OCI-LY1 (cell line): ENCODE results near the gene WNT2.

Experiments used
- H2AFZ ChIP-seq: fragments of 200-600 bp; sonication (generic), shearing (Covaris generic); 2 replicates; pipeline ENCODE4 v1.6.0; 2014; ENCODE audit warnings: antibody characterized with exemption, mild to moderate bottlenecking, low read length
- H3F3A ChIP-seq: fragments of 200-600 bp; sonication (generic), shearing (Covaris generic); 2 replicates; pipeline ENCODE4 v1.6.0; 2014; ENCODE audit warnings: mild to moderate bottlenecking, antibody characterized with exemption, low read length, moderate library complexity; ENCODE audit not compliant: insufficient read depth
- H3K27ac ChIP-seq: fragments of 200-600 bp; sonication (generic); 2 replicates; pipeline ENCODE4 v1.5.1; 2014; ENCODE audit warnings: low read length, mixed run types, mild to moderate bottlenecking, low read depth; ENCODE audit not compliant: poor library complexity, severe bottlenecking
- H3K27me3 ChIP-seq: fragments of 200-600 bp; sonication (generic); 2 replicates; pipeline ENCODE4 v1.6.0; 2014; ENCODE audit warnings: antibody characterized with exemption, mild to moderate bottlenecking, low read length, moderate library complexity; ENCODE audit not compliant: insufficient read depth
- H3K36me3 ChIP-seq: fragments of 200-600 bp; sonication (generic); 2 replicates; pipeline ENCODE4 v1.6.1; 2014; ENCODE audit warnings: mild to moderate bottlenecking, antibody characterized with exemption, low read length, moderate library complexity, mixed read lengths; ENCODE audit not compliant: insufficient read depth
- H3K4me1 ChIP-seq: fragments of 200-600 bp; sonication (generic); 2 replicates; pipeline ENCODE4 v1.5.1; 2014; ENCODE audit warnings: mild to moderate bottlenecking, low read length, moderate library complexity; ENCODE audit not compliant: insufficient read depth, severe bottlenecking
- H3K4me2 ChIP-seq: fragments of 200-600 bp; sonication (generic), shearing (Covaris generic); 2 replicates; pipeline ENCODE4 v1.6.1; 2014; ENCODE audit warnings: low read length
- H3K4me3 ChIP-seq: fragments of 200-600 bp; sonication (generic); 2 replicates; pipeline ENCODE4 v1.5.1; 2014; ENCODE audit warnings: low read length, low read depth, mild to moderate bottlenecking, mixed read lengths; ENCODE audit not compliant: poor library complexity, severe bottlenecking
- H3K79me2 ChIP-seq: fragments of 200-600 bp; shearing (Covaris generic); 2 replicates; pipeline ENCODE4 v1.6.1; 2016; ENCODE audit warnings: mixed run types, low read length, mixed read lengths; ENCODE audit not compliant: insufficient read depth
- H3K9ac ChIP-seq: fragments of 200-600 bp; sonication (generic), shearing (Covaris generic); 2 replicates; pipeline ENCODE4 v1.6.1; 2014; ENCODE audit warnings: mild to moderate bottlenecking, low read length, mixed read lengths
- H3K9me2 ChIP-seq: fragments of 200-600 bp; sonication (generic), shearing (Covaris generic); 2 replicates; pipeline ENCODE4 v1.6.1; 2014; ENCODE audit warnings: low read depth, mild to moderate bottlenecking, low read length, mixed read lengths
- H3K9me3 ChIP-seq: fragments of 200-600 bp; shearing (Covaris generic); 2 replicates; pipeline ENCODE4 v1.6.1; 2014; ENCODE audit warnings: low read length, mixed read lengths
- H4K20me1 ChIP-seq: fragments of 200-600 bp; sonication (generic), shearing (Covaris generic); 2 replicates; pipeline ENCODE4 v1.6.0; 2016; ENCODE audit warnings: mild to moderate bottlenecking, low read length; ENCODE audit not compliant: insufficient read depth
- EZH2 ChIP-seq: fragments of 200-600 bp; sonication (generic), shearing (Covaris generic); IDR thresholded peaks from 2 replicates; pipeline ENCODE4 v1.8.0; 2017; ENCODE audit warnings: borderline replicate concordance, mixed run types, mild to moderate bottlenecking, antibody characterized with exemption, low read length, moderate library complexity, mixed read lengths
- TF ChIP-seq, protein P1 (sequence below): fragments of 200-600 bp; sonication (generic), shearing (Covaris generic); IDR thresholded peaks from 2 replicates; pipeline ENCODE4 v1.5.1; 2017; ENCODE audit warnings: mild to moderate bottlenecking, antibody characterized with exemption, low read length, moderate library complexity, mixed read lengths

Gene WNT2

DNA sequence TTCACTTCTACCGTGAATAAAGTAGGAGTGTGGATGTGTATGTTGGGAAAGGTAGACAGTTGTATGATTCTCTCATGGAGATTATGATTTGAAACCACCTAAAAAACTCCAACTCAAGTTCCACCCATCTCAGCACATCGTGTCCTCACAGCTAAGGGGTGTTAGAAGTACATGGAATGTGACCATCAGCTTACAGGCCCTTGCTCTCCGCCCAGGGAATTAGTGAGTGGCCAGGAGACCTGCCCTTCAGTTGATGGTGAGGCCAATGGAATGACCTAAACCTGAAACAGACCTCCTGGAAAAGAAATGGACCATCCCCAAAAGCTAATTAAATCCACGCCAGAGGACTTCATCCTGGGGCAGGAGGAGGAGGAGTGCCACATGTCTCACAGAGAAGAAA is 2.1 kb upstream of the WNT2 start:
- no peak overlapping the region for H3K4me3 ChIP-seq

DNA sequence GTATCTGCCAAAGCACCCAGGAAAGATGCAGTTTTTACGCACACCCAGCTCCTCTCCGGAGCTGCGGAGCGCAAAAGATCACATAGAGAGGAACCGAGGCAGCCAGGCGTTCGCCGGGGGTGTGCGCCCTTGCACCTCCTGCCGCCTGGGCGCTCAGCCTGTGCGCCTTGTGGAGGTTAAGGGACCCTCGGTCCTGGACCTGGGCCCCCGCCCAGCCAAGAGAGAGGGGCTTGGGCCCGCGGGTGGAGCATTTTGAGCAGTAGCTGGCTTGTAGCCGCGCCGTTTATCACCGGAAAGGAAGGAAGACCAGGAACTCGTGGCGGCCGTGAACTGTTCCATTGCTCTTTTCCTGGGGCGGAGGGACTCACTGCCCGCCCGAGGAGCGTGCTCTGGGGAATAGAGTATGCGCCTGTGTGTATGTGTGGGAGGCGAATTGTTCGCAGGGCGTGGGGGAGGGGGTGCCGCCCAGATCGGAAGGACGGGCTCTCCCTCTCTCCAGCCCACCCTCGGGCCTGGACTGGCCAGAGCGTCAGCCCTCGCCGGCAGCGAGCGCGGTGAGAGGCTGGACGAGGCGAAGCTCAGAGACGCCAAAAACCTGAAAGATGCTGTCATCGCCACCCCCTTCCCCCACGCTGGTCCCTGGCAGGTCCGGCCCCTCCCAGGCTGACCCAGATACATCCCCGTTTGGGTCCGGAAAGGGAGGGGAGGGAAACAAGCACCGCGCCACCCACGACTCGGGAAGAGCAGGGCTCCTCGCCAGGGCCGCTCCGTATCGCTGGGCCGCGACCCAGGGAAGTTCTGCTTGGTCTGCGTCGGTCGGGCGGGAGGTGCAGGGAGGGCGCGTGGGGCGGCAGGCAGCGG is 1.2 kb upstream of the WNT2 start:
- Histone ChIP-seq H3K36me3 (no peaks in the 10 kb centered on the region), H3K4me3 (no peak overlapping the region), H3K27ac (no peak overlapping the region), H3K27me3 (no peaks in the 10 kb centered on the region), H4K20me1 (no peaks in the 10 kb centered on the region), H3K4me1 (no peaks in the 10 kb centered on the region), H3K9me2 (no peaks in the 10 kb centered on the region), H3F3A (no peaks in the 10 kb centered on the region), H3K4me2 (no peak overlapping the region), H3K79me2 (no peaks in the 10 kb centered on the region), H3K9me3 (no peaks in the 10 kb centered on the region), H2AFZ (no peak overlapping the region), H3K9ac (no peak overlapping the region)
- TF ChIP-seq, protein P1, sequence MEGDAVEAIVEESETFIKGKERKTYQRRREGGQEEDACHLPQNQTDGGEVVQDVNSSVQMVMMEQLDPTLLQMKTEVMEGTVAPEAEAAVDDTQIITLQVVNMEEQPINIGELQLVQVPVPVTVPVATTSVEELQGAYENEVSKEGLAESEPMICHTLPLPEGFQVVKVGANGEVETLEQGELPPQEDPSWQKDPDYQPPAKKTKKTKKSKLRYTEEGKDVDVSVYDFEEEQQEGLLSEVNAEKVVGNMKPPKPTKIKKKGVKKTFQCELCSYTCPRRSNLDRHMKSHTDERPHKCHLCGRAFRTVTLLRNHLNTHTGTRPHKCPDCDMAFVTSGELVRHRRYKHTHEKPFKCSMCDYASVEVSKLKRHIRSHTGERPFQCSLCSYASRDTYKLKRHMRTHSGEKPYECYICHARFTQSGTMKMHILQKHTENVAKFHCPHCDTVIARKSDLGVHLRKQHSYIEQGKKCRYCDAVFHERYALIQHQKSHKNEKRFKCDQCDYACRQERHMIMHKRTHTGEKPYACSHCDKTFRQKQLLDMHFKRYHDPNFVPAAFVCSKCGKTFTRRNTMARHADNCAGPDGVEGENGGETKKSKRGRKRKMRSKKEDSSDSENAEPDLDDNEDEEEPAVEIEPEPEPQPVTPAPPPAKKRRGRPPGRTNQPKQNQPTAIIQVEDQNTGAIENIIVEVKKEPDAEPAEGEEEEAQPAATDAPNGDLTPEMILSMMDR, result no peak
- no peak for TF ChIP-seq EZH2

More for the DNA sequence above, 2.1 kb upstream of the WNT2 start:
- TF ChIP-seq, protein P1, result no peak
- TF ChIP-seq EZH2, result no peak
- Histone ChIP-seq H4K20me1 (no peaks in the 10 kb centered on the region), H3K27ac (no peak overlapping the region), H2AFZ (no peak overlapping the region), H3K9me2 (no peaks in the 10 kb centered on the region), H3K9me3 (no peaks in the 10 kb centered on the region), H3K4me2 (no peak overlapping the region), H3K36me3 (no peaks in the 10 kb centered on the region), H3K4me1 (no peaks in the 10 kb centered on the region), H3K9ac (no peak overlapping the region), H3K79me2 (no peaks in the 10 kb centered on the region), H3F3A (no peaks in the 10 kb centered on the region), H3K27me3 (no peaks in the 10 kb centered on the region)

DNA sequence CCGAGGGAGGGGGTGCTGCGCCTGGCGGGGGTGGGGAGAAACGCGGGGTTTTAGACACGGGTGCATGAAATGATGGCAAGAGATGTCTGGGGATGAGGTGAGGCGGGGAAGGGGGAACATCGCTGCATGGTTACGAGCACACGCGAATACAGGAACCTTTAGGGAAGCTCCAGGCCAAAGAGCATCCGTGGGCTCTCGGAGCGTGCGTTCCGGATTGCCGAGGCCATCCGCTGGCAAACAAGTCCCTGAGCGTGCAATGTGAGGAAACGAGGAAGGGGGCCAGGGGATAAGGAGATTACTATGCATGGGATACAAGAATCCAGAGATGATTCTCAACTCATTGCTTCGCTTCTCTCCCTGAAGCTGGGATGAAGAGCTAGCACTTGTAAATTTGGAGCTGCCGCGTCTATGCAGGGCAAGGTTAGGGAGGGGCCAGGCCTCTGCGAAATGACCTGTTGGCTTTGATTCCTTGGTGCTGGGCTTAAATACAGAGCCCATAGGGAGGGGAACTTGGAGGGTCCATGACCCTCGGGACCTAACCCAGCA is 520 bp upstream of the WNT2 start:
- Histone ChIP-seq H2AFZ (no peak overlapping the region), H3K9ac (no peak overlapping the region), H3F3A (no peaks in the 10 kb centered on the region), H3K4me3 (no peak overlapping the region), H3K9me3 (no peaks in the 10 kb centered on the region), H3K4me1 (no peaks in the 10 kb centered on the region), H4K20me1 (no peaks in the 10 kb centered on the region), H3K27ac (no peak overlapping the region), H3K4me2 (no peak overlapping the region), H3K27me3 (no peaks in the 10 kb centered on the region), H3K36me3 (no peaks in the 10 kb centered on the region), H3K9me2 (no peaks in the 10 kb centered on the region), H3K79me2 (no peaks in the 10 kb centered on the region)
- TF ChIP-seq EZH2, result no peak
- TF ChIP-seq, protein P1, result no peak
